OCI-LY3 (cell line): Measurements from ENCODE around the gene NUP210.

Experiments
- H2AFZ ChIP-seq: fragments of 200-600, 300-600 bp; shearing (Covaris generic); 2 replicates; pipeline ENCODE4 v1.6.0; 2014; ENCODE audit warnings: antibody characterized with exemption, low read depth, low read length
- H3K27ac ChIP-seq: fragments of 200-600, 300-600 bp; sonication (generic); 2 replicates; pipeline ENCODE4 v1.5.1; 2014; ENCODE audit warnings: mild to moderate bottlenecking, low read length, moderate library complexity, mixed read lengths
- H3K27me3 ChIP-seq: fragments of 200-600, 300-600 bp; sonication (generic); 2 replicates; pipeline ENCODE4 v1.6.1; 2014; ENCODE audit warnings: low read depth, low read length, mixed read lengths
- H3K36me3 ChIP-seq: fragments of 200-600, 300-600 bp; sonication (generic); replicated peaks from 2 replicates; pipeline ENCODE3; 2014; ENCODE audit warnings: low read depth, low read length, mixed read lengths
- H3K4me1 ChIP-seq: fragments of 300-600, 200-600 bp; sonication (generic); 2 replicates; pipeline ENCODE4 v1.6.1; 2014; ENCODE audit warnings: low read length, mixed read lengths
- H3K4me2 ChIP-seq: fragments of 200-600, 300-600 bp; sonication (generic); 2 replicates; pipeline ENCODE4 v1.6.1; 2014; ENCODE audit warnings: low read length, mixed read lengths
- H3K4me3 ChIP-seq: fragments of 300-600, 200-600 bp; sonication (generic); 2 replicates; pipeline ENCODE4 v1.5.1; 2014; ENCODE audit warnings: antibody characterized with exemption, mild to moderate bottlenecking, low read length, moderate library complexity
- H3K79me2 ChIP-seq: fragments of 300-600, 200-600 bp; shearing (Covaris generic); 2 replicates; pipeline ENCODE4 v1.6.1; 2014; ENCODE audit warnings: mild to moderate bottlenecking, low read length, mixed read lengths
- H3K9ac ChIP-seq: fragments of 300-600, 200-600 bp; shearing (Covaris generic); 2 replicates; pipeline ENCODE4 v1.6.0; 2014; ENCODE audit warnings: mild to moderate bottlenecking, low read length, moderate library complexity
- H3K9me3 ChIP-seq: fragments of 200-600, 300-600 bp; shearing (Covaris generic); 2 replicates; pipeline ENCODE4 v1.6.1; 2014; ENCODE audit warnings: low read length, mixed read lengths; ENCODE audit not compliant: insufficient read depth
- H4K20me1 ChIP-seq: fragments of 200-600, 300-600 bp; sonication (generic); 2 replicates; pipeline ENCODE4 v1.6.1; 2016; ENCODE audit warnings: low read length, mixed read lengths; ENCODE audit not compliant: insufficient read depth
- CTCF ChIP-seq: fragments of 200-600, 300-600 bp; sonication (generic); IDR thresholded peaks from 2 replicates; pipeline ENCODE4 v1.5.1; 2014; ENCODE audit warnings: antibody characterized with exemption, low read length, low read depth
- EZH2phosphoT487 ChIP-seq: fragments of 200-600 bp; shearing (Covaris generic); IDR thresholded peaks from 2 replicates; pipeline ENCODE4 v1.6.1; 2018; ENCODE audit warnings: antibody characterized with exemption, mixed run types, low read depth

Gene NUP210

GRCh38 chr3:13406190-13406589 lies 13.9 kb downstream of the NUP210 start:
- Histone ChIP-seq H3K36me3 (peaks cover 58% of the 10 kb centered on the region), H3K27me3 (no peaks in the 10 kb centered on the region), H3K4me3 (no peak overlapping the region), H3K4me1 (no peaks in the 10 kb centered on the region), H3K27ac (no peak overlapping the region), H3K9ac (no peak overlapping the region), H3K4me2 (no peak overlapping the region), H3K79me2 (peaks cover 100% of the 10 kb centered on the region), H2AFZ (no peak overlapping the region), H4K20me1 (peaks cover 86% of the 10 kb centered on the region), H3K9me3 (peaks cover 6% of the 10 kb centered on the region; the same call in 1 of the 2 replicates)
- TF ChIP-seq CTCF (no peak), EZH2phosphoT487 (no peak)

GRCh38 chr3:13405614-13406013 lies 14.5 kb downstream of the NUP210 start:
- Histone ChIP-seq H3K9ac (no peak overlapping the region), H2AFZ (no peak overlapping the region), H3K27me3 (no peaks in the 10 kb centered on the region), H3K4me3 (no peak overlapping the region), H3K79me2 (peaks cover 100% of the 10 kb centered on the region), H3K9me3 (peaks cover 6% of the 10 kb centered on the region; the same call in 1 of the 2 replicates), H3K36me3 (peaks cover 57% of the 10 kb centered on the region), H4K20me1 (peaks cover 88% of the 10 kb centered on the region), H3K4me2 (no peak overlapping the region), H3K27ac (no peak overlapping the region), H3K4me1 (no peaks in the 10 kb centered on the region)
- no peak for TF ChIP-seq CTCF
- no peak for TF ChIP-seq EZH2phosphoT487

GRCh38 chr3:13404626-13405452 lies 15.3 kb downstream of the NUP210 start:
- H3K4me1 ChIP-seq: no peaks in the 10 kb centered on the region
- TF ChIP-seq EZH2phosphoT487 (no peak), CTCF (no peak)
- H3K9ac ChIP-seq: no peak overlapping the region
- no peak overlapping the region for H3K27ac ChIP-seq
- H3K4me2 ChIP-seq: no peak overlapping the region
- H2AFZ ChIP-seq: no peak overlapping the region
- H4K20me1 ChIP-seq: peaks cover 95% of the 10 kb centered on the region
- H3K4me3 ChIP-seq: no peak overlapping the region
- H3K36me3 ChIP-seq: peaks cover 62% of the 10 kb centered on the region
- peaks cover 6% of the 10 kb centered on the region; the same call in 1 of the 2 replicates for H3K9me3 ChIP-seq
- H3K27me3 ChIP-seq: no peaks in the 10 kb centered on the region
- peaks cover 100% of the 10 kb centered on the region for H3K79me2 ChIP-seq

GRCh38 chr3:13403847-13404246 lies 16.3 kb downstream of the NUP210 start:
- H3K4me3 ChIP-seq: no peak overlapping the region
- no peaks in the 10 kb centered on the region for H3K4me1 ChIP-seq
- H3K9ac ChIP-seq: no peak overlapping the region
- H3K79me2 ChIP-seq: peaks cover 99% of the 10 kb centered on the region
- H4K20me1 ChIP-seq: peaks cover 93% of the 10 kb centered on the region
- no peaks in the 10 kb centered on the region for H3K27me3 ChIP-seq
- no peak overlapping the region for H2AFZ ChIP-seq
- peaks cover 6% of the 10 kb centered on the region; the same call in 1 of the 2 replicates for H3K9me3 ChIP-seq
- no peak for TF ChIP-seq EZH2phosphoT487
- TF ChIP-seq CTCF: no peak
- no peak overlapping the region for H3K27ac ChIP-seq
- H3K4me2 ChIP-seq: no peak overlapping the region
- H3K36me3 ChIP-seq: peaks cover 56% of the 10 kb centered on the region
